HCT116 (cell line): ENCODE data around the gene IDUA. TPM values are rescaled to one million over a fixed set of nuclear protein-coding genes. Genes with fewer than 3 reads are reported as not detected.

Experiments used
- ATAC-seq: fragments of 200-7000 bp; cut with Tn5 transposase; 2 replicates; pipeline ENCODE4 v1.9.1; 2020; ENCODE audit warnings: mild to moderate bottlenecking, moderate library complexity
- BruUV-seq: library from RNA; stranded (reverse); fragments of 400-500 nt; replicated peaks from 2 replicates; lab custom pipeline; 2021; lab: Mats Ljungman, UMichigan
- CTCF ChIA-PET: fragments of 300-600 bp; sonication (Branson Sonifier 250); formaldehyde crosslinking; loops from one replicate; lab custom pipeline; 2021; ENCODE audit warnings: antibody characterized with exemption; lab: Charles Lee
- POLR2A ChIA-PET: fragments of 300-600, 350-600 bp; sonication (Branson Sonifier 250); formaldehyde crosslinking; loops from one replicate; lab custom pipeline; 2021; ENCODE audit warnings: antibody characterized with exemption; lab: Charles Lee
- RAD21 ChIA-PET, 2 experiments: fragments of 300-600 bp; sonication (Branson Sonifier 250); formaldehyde crosslinking; loops; one replicate each; lab custom pipeline; 2023; ENCODE audit warnings: low total read pairs in 2 of 2; ENCODE audit not compliant: uncharacterized antibody in 2 of 2, unreplicated experiment in 2 of 2, low non-redundant PET in 1 of 2; lab: Charles Lee
- DNase-seq: peaks from one replicate; pipeline ENCODE4 v3.0.0-alpha.2; 2010; ENCODE audit warnings: low read depth, low spot score
- H2AFZ ChIP-seq: fragments of 200-600 bp; shearing (Covaris generic), sonication (generic); 2 replicates; pipeline ENCODE4 v1.6.1; 2017; ENCODE audit warnings: low read depth, mixed run types, mixed read lengths, antibody characterized with exemption, low read length; ENCODE audit not compliant: poor library complexity, severe bottlenecking
- H3K27ac ChIP-seq: 2 replicates; pipeline ENCODE4 v1.5.1; 2012; ENCODE audit warnings: low read depth, low read length
- H3K27me3 ChIP-seq: fragments of 200-600 bp; sonication (generic); 2 replicates; pipeline ENCODE4 v1.6.1; 2016; ENCODE audit warnings: mixed run types, low read length, mixed read lengths; ENCODE audit not compliant: insufficient read depth
- H3K36me3 ChIP-seq, 2 experiments: fragments of 200-500 bp in 1 of 2; fragments of 200-600 bp in 1 of 2; sonication (Bioruptor generic) in 1 of 2; sonication (generic) in 1 of 2; 2 replicates each; pipeline versions ENCODE4 v1.5.1 to v1.6.1; 2014 to 2016; ENCODE audit warnings: low read length in 2 of 2, inconsistent platforms in 1 of 2, mixed read lengths in 1 of 2, mixed run types in 1 of 2; ENCODE audit not compliant: insufficient read depth in 2 of 2, control insufficient read depth in 1 of 2
- H3K4me1 ChIP-seq, 2 experiments: fragments of 200-600 bp in 1 of 2; sonication (generic) in 1 of 2; 2 replicates each; pipeline versions ENCODE4 v1.5.1 to v1.6.1; 2012 to 2017; ENCODE audit warnings: low read length in 2 of 2, inconsistent platforms in 1 of 2, mild to moderate bottlenecking in 1 of 2, mixed read lengths in 1 of 2, mixed run types in 1 of 2, moderate library complexity in 1 of 2; ENCODE audit not compliant: insufficient read depth in 2 of 2, control insufficient read depth in 1 of 2
- H3K4me2 ChIP-seq: fragments of 200-600 bp; sonication (generic); 2 replicates; pipeline ENCODE4 v1.6.1; 2017; ENCODE audit warnings: mixed run types, low read length, mixed read lengths
- H3K4me3 ChIP-seq, 2 experiments: fragments of 200-600 bp in 1 of 2; sonication (generic) in 1 of 2; replicated peaks in 1 of 2; 2 replicates each; pipeline ENCODE4 v1.5.1; 2011 to 2016; ENCODE audit warnings: low read length in 2 of 2, control low read depth in 1 of 2, low read depth in 1 of 2, mild to moderate bottlenecking in 1 of 2, mixed read lengths in 1 of 2, mixed run types in 1 of 2
- H3K79me2 ChIP-seq: fragments of 200-600 bp; sonication (generic); 2 replicates; pipeline ENCODE4 v1.6.1; 2017; ENCODE audit warnings: mild to moderate bottlenecking, mixed run types, low read length, moderate library complexity, mixed read lengths; ENCODE audit not compliant: insufficient read depth
- H3K9ac ChIP-seq: fragments of 200-600 bp; sonication (generic); 2 replicates; pipeline ENCODE4 v1.6.1; 2016; ENCODE audit warnings: low read length, mixed read lengths
- H3K9me2 ChIP-seq: fragments of 200-600 bp; sonication (generic), shearing (Covaris generic); 2 replicates; pipeline ENCODE4 v1.6.1; 2017; ENCODE audit warnings: mixed run types, mild to moderate bottlenecking, moderate library complexity; ENCODE audit not compliant: insufficient read depth
- H3K9me3 ChIP-seq, 2 experiments: fragments of 200-500 bp in 1 of 2; fragments of 200-600 bp in 1 of 2; sonication (Bioruptor generic) in 1 of 2; sonication (generic) in 1 of 2; 2 replicates each; pipeline ENCODE4 v1.6.1; 2014 to 2017; ENCODE audit warnings: low read length in 2 of 2, mixed read lengths in 2 of 2, inconsistent platforms in 1 of 2, low read depth in 1 of 2, mild to moderate bottlenecking in 1 of 2, mixed run types in 1 of 2, moderate library complexity in 1 of 2; ENCODE audit not compliant: control insufficient read depth in 1 of 2, insufficient read depth in 1 of 2
- H4K20me1 ChIP-seq: fragments of 200-600 bp; sonication (generic), shearing (Covaris generic); 2 replicates; pipeline ENCODE4 v1.6.1; 2017; ENCODE audit warnings: mixed run types, mild to moderate bottlenecking, moderate library complexity; ENCODE audit not compliant: insufficient read depth
- ATF3 ChIP-seq: IDR thresholded peaks from 2 replicates; pipeline ENCODE4 v1.6.1; 2012
- CBX3 ChIP-seq: IDR thresholded peaks from 2 replicates; pipeline ENCODE4 v1.6.1; 2012; ENCODE audit warnings: low read depth
- CTCF ChIP-seq, 3 experiments: fragments of 200-600 bp in 1 of 3; sonication (generic) in 1 of 3; IDR thresholded peaks in 2 of 3; conservative IDR thresholded peaks in 1 of 3; 2 replicates each; pipeline ENCODE4 v1.5.1; 2012 to 2017; ENCODE audit warnings: low read depth in 2 of 3, low read length in 2 of 3, antibody characterized with exemption in 1 of 3, borderline replicate concordance in 1 of 3, control low read depth in 1 of 3, mild to moderate bottlenecking in 1 of 3, mixed read lengths in 1 of 3, mixed run types in 1 of 3, moderate library complexity in 1 of 3; ENCODE audit not compliant: insufficient read depth in 1 of 3
- EZH2 ChIP-seq: fragments of 200-600 bp; sonication (generic); IDR thresholded peaks from 2 replicates; pipeline ENCODE4 v1.6.1; 2017; ENCODE audit warnings: antibody characterized with exemption, mixed run types
- SIN3A ChIP-seq: IDR thresholded peaks from 2 replicates; pipeline ENCODE4 v1.6.1; 2012; ENCODE audit warnings: low read depth
- SP1 ChIP-seq: IDR thresholded peaks from 2 replicates; pipeline ENCODE4 v1.6.1; 2012; ENCODE audit warnings: low read depth
- intact Hi-C: fragments of 100-400 bp; cut with micrococcal nuclease; formaldehyde crosslinking; loops from 2 replicates; pipeline ENCODE4 v1.10.0; 2022
- total RNA-seq: library from RNA; stranded (reverse); gene quantifications from one replicate; pipeline ENCODE4 v1.2.1, GENCODE V29; 2021; ENCODE audit not compliant: unreplicated experiment

Gene IDUA
- total RNA-seq, 1 experiment from 2014 or later = 28.2 TPM

- Histone ChIP-seq H3K36me3 (no peaks in the 10 kb centered on the region), H3K27ac (no peak overlapping the region), H3K9me3 (no peaks in the 10 kb centered on the region), H4K20me1 (no peaks in the 10 kb centered on the region), H3K9me2 (no peaks in the 10 kb centered on the region), H3K27me3 (no peaks in the 10 kb centered on the region), H3K79me2 (no peaks in the 10 kb centered on the region)
- no peak for ATAC-seq
- DNase-seq = no peak
- POLR2A ChIA-PET = no interaction called here
- RAD21 ChIA-PET = no interaction called here
- TF ChIP-seq CBX3 = no peak
- no peak for TF ChIP-seq SIN3A
- no peak for TF ChIP-seq ATF3
- TF ChIP-seq CTCF (IDR thresholded peaks at IDR 0.05 in 2 of 3, conservative IDR thresholded peaks at IDR 0.05 in 1 of 3; ENCODE audit: borderline replicate concordance in 1 of 3, insufficient read depth in 1 of 3, low read depth in 2 of 3, low read length in 2 of 3) = no peak
- TF ChIP-seq SP1 = no peak
- TF ChIP-seq EZH2 = no peak
- TF ChIP-seq, all 23 proteins: peak for 0
- CTCF ChIA-PET = no interaction called here
- no peak overlapping the region for H3K9ac ChIP-seq
- no TSS peak for BruUV-seq
- H3K4me3 ChIP-seq = no peak overlapping the region
- intact Hi-C loops = no loop called here
- no peak overlapping the region for H2AFZ ChIP-seq
- H3K4me2 ChIP-seq = no peak overlapping the region
- H3K4me1 ChIP-seq = peaks cover 17 to 41% of the 10 kb centered on the region in 2 experiments
These were observed 4.0 kb downstream of the IDUA start for GRCh38 chr4:990746-991367.
